K562 (cell line): ENCODE measurements around the gene TMEM43. TPM values are rescaled to one million over a fixed set of nuclear protein-coding genes. Genes with fewer than 3 reads are reported as not detected.

Experiments
- ATF7 ChIP-seq: fragments of 450-650 bp; IDR thresholded peaks from 2 replicates; pipeline ENCODE4 v1.7.1; 2014; ENCODE audit warnings: mild to moderate bottlenecking, moderate library complexity
- CBFA2T3 ChIP-seq: fragments of 450-650 bp; IDR thresholded peaks from 2 replicates; pipeline ENCODE4 v1.6.1; 2017
- JUN ChIP-seq, 2 experiments: sonication (generic) in 1 of 2; formaldehyde crosslinking in 1 of 2; IDR thresholded peaks; 2 replicates each; pipeline versions ENCODE4 v1.6.1 to v1.8.0; 2012 to 2022; ENCODE audit warnings: borderline replicate concordance in 2 of 2, mild to moderate bottlenecking in 2 of 2, improper control_type of control experiment in 1 of 2, low read depth in 1 of 2, low read length in 1 of 2, missing genetic modification reagents in 1 of 2
- MYNN ChIP-seq, 2 experiments: sonication (generic); formaldehyde crosslinking in 1 of 2; IDR thresholded peaks; 2 replicates each; pipeline versions ENCODE4 v1.5.0 to v1.6.1; 2016 to 2020; ENCODE audit warnings: antibody characterized with exemption in 1 of 2, missing genetic modification reagents in 1 of 2
- RBM25 ChIP-seq: fragments of 200-400 bp; formaldehyde crosslinking; IDR thresholded peaks from 2 replicates; pipeline ENCODE4 v1.6.1; 2018; ENCODE audit warnings: low read length, low read depth, moderate library complexity; ENCODE audit not compliant: severe bottlenecking
- SMARCA5 ChIP-seq: fragments of 450-650 bp; IDR thresholded peaks from 2 replicates; pipeline ENCODE4 v1.6.1; 2016
- polyA plus RNA-seq, 8 experiments: library from polyadenylated mRNA; depleted of rRNA in 4 of 8; stranded (reverse) in 5 of 8; unstranded in 3 of 8; fragments of >200 nt; fragmentation: Nextera tagmentation in 2 of 8; fragmentation: Illumina TruSeq in 1 of 8; extraction: Ambion mirVana in 2 of 8; extraction: Trizol in 1 of 8; gene quantifications; 2 replicates each; pipeline versions ENCODE4 v1.2.1 to v1.2.3, GENCODE V29; 2011 to 2014; ENCODE audit warnings: inconsistent platforms in 1 of 8, missing spikeins in 1 of 8
- total RNA-seq, 7 experiments: library from RNA; depleted of rRNA in 6 of 7; stranded (reverse); fragments of >200 nt in 6 of 7; fragmentation: Illumina TruSeq in 2 of 7; extraction: Trizol in 2 of 7; gene quantifications; 2 replicates each; pipeline versions ENCODE4 v1.2.1 to v1.2.3, GENCODE V29; 2011 to 2021; ENCODE audit warnings: low replicate concordance in 1 of 7
- TF ChIP-seq, protein P1 (sequence below): sonication (generic); formaldehyde crosslinking; IDR thresholded peaks from 2 replicates; pipeline ENCODE4 v1.8.1; 2023; ENCODE audit warnings: mild to moderate bottlenecking, missing genetic modification reagents
- TF ChIP-seq, protein P2 (sequence below): sonication (generic); formaldehyde crosslinking; IDR thresholded peaks from 2 replicates; pipeline ENCODE4 v1.8.0; 2022; ENCODE audit warnings: missing genetic modification reagents, mild to moderate bottlenecking, moderate library complexity, borderline replicate concordance

Gene TMEM43
- total and polyA plus RNA-seq, 9 of the 15 experiments (the other 6 are each of a cell fraction or from before 2014, with no cell fraction given) = 16.7 to 46.1 (median 35.7) TPM

DNA sequence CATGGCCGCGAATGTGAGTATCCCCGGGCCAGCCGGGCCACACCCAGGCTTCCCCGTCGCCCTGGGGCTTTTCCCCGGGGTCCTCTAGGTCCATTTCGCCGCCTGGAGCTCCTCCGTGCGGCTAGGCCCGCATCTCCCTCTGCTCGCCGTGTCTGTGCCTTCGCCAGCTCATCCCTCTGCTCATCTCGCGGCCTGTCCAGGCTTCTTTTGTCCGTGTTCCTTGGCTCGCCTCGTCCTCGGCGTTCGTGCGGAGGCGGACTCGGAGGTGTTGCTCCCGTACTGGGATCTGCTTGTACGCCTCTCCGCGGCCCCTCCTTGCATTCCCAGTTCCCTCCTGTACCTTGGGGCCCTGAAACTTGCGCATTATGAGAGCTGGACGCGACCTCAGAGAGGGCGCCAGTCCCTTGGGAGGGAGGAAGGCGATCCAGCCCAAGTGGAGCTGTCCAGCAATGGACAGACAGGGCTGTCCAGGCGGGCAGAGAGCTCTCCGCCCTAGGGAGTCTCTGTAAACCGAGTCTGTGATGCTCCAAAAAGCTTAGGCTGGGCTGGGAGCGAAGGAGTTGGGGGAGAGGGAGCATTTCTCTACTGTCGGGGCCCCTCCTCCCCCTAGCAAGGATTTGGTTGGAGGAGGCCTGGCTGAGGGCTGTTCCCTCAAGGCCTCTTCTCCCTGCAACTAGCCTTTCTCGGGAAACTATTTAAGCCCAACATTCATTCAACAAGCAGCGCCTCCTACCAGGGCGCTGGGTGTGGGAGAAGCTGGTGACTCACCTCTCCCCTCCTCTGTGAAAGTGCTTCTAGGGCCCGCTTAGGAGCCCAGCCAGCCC is 553 bp downstream of the TMEM43 start (continued):
- TF ChIP-seq, protein P1, sequence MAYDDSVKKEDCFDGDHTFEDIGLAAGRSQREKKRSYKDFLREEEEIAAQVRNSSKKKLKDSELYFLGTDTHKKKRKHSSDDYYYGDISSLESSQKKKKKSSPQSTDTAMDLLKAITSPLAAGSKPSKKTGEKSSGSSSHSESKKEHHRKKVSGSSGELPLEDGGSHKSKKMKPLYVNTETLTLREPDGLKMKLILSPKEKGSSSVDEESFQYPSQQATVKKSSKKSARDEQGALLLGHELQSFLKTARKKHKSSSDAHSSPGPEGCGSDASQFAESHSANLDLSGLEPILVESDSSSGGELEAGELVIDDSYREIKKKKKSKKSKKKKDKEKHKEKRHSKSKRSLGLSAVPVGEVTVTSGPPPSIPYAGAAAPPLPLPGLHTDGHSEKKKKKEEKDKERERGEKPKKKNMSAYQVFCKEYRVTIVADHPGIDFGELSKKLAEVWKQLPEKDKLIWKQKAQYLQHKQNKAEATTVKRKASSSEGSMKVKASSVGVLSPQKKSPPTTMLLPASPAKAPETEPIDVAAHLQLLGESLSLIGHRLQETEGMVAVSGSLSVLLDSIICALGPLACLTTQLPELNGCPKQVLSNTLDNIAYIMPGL (CRISPR knock-in tag) = 0 out of 2 replicates have a peak, but pooled peaks have one; percentile 62
- no peak for TF ChIP-seq CBFA2T3
- TF ChIP-seq SMARCA5 = peak; percentile 71; the same call in 1 of the 2 replicates
- peak; percentile 6 for TF ChIP-seq RBM25
- TF ChIP-seq ATF7 = peak; percentile 48
- TF ChIP-seq JUN (IDR thresholded peaks at IDR 0.05; ENCODE audit: borderline replicate concordance, low read depth, low read length) = peak; percentile 92
- TF ChIP-seq JUN (CRISPR knock-in tag; IDR thresholded peaks at IDR 0.05; ENCODE audit: borderline replicate concordance) = 0 out of 2 replicates have a peak, but pooled peaks have one; percentile 37
- TF ChIP-seq, protein P2, sequence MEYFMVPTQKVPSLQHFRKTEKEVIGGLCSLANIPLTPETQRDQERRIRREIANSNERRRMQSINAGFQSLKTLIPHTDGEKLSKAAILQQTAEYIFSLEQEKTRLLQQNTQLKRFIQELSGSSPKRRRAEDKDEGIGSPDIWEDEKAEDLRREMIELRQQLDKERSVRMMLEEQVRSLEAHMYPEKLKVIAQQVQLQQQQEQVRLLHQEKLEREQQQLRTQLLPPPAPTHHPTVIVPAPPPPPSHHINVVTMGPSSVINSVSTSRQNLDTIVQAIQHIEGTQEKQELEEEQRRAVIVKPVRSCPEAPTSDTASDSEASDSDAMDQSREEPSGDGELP (CRISPR knock-in tag) = peak; percentile 7
- TF ChIP-seq MYNN (IDR thresholded peaks at IDR 0.05) = peak; percentile 76; the same call in 1 of the 2 replicates
- no peak for TF ChIP-seq MYNN (CRISPR knock-in tag; IDR thresholded peaks at IDR 0.05)
